ENCODE measurements around the gene KCTD21.

KCTD21 gene

GRCh38 chr11:78150754-78151153 lies 37.7 kb downstream of the KCTD21 start:
- Histone ChIP-seq H3K4me1 (ENCODE audit: insufficient read depth, low read length, severe bottlenecking) (no peaks in the 10 kb centered on the region), H3K27ac (ENCODE audit: low read depth, low read length, poor library complexity, severe bottlenecking) (no peak overlapping the region), H3K4me3 (ENCODE audit: low read depth, low read length, poor library complexity, severe bottlenecking) (no peak overlapping the region), H3F3A (ENCODE audit: insufficient read depth, low read length) (no peaks in the 10 kb centered on the region), H2AFZ (ENCODE audit: low read length) (no peak overlapping the region), H3K9ac (ENCODE audit: low read length) (no peak overlapping the region), H3K9me2 (ENCODE audit: low read depth, low read length) (no peaks in the 10 kb centered on the region), H4K20me1 (ENCODE audit: insufficient read depth, low read length) (no peaks in the 10 kb centered on the region), H3K9me3 (ENCODE audit: low read length) (no peaks in the 10 kb centered on the region), H3K79me2 (ENCODE audit: insufficient read depth, low read length) (no peaks in the 10 kb centered on the region), H3K27me3 (ENCODE audit: insufficient read depth, low read length) (no peaks in the 10 kb centered on the region), H3K4me2 (ENCODE audit: low read length) (no peak overlapping the region), H3K36me3 (ENCODE audit: insufficient read depth, low read length) (no peaks in the 10 kb centered on the region)
- TF ChIP-seq EZH2 (IDR thresholded peaks at IDR 0.05; ENCODE audit: borderline replicate concordance, low read length) (no peak), CTCF (IDR thresholded peaks at IDR 0.05; ENCODE audit: low read length) (no peak)

GRCh38 chr11:78150346-78150745 lies 38.1 kb downstream of the KCTD21 start:
- Histone ChIP-seq H3K9me2 (ENCODE audit: low read depth, low read length) (no peaks in the 10 kb centered on the region), H3K4me3 (ENCODE audit: low read depth, low read length, poor library complexity, severe bottlenecking) (no peak overlapping the region), H3K27me3 (ENCODE audit: insufficient read depth, low read length) (no peaks in the 10 kb centered on the region), H3K4me2 (ENCODE audit: low read length) (no peak overlapping the region), H3F3A (ENCODE audit: insufficient read depth, low read length) (no peaks in the 10 kb centered on the region), H3K9ac (ENCODE audit: low read length) (no peak overlapping the region), H3K4me1 (ENCODE audit: insufficient read depth, low read length, severe bottlenecking) (no peaks in the 10 kb centered on the region), H3K27ac (ENCODE audit: low read depth, low read length, poor library complexity, severe bottlenecking) (no peak overlapping the region), H3K36me3 (ENCODE audit: insufficient read depth, low read length) (no peaks in the 10 kb centered on the region), H2AFZ (ENCODE audit: low read length) (no peak overlapping the region), H4K20me1 (ENCODE audit: insufficient read depth, low read length) (no peaks in the 10 kb centered on the region), H3K9me3 (ENCODE audit: low read length) (no peaks in the 10 kb centered on the region), H3K79me2 (ENCODE audit: insufficient read depth, low read length) (no peaks in the 10 kb centered on the region)
- no peak for TF ChIP-seq CTCF (IDR thresholded peaks at IDR 0.05; ENCODE audit: low read length)
- TF ChIP-seq EZH2 (IDR thresholded peaks at IDR 0.05; ENCODE audit: borderline replicate concordance, low read length), result no peak

DNA sequence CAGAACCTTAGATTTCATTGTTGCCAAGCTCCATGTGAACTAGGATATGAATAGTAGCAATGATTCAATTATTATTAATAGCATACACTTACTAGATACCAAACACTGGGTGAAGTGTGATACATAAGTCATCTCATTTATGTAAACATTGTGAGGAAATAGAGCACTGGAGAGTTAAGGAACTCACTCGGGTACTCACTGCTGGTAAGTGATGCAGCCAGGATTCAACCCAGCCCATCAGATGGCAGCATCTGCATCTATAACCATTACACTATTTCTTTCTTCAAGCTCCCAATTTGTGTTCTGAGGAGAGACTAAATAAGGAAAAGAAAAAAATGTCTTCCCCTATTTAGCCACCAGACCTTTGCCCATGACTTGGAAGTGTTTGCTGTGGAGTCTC lies 38.8 kb downstream of the KCTD21 start:
- H3K9me3 ChIP-seq (ENCODE audit: low read length), result no peaks in the 10 kb centered on the region
- H3K27ac ChIP-seq (ENCODE audit: low read depth, low read length, poor library complexity, severe bottlenecking), result no peak overlapping the region
- H3K79me2 ChIP-seq (ENCODE audit: insufficient read depth, low read length), result no peaks in the 10 kb centered on the region
- H3K9ac ChIP-seq (ENCODE audit: low read length), result no peak overlapping the region
- no peaks in the 10 kb centered on the region for H3K9me2 ChIP-seq (ENCODE audit: low read depth, low read length)
- no peaks in the 10 kb centered on the region for H3K4me1 ChIP-seq (ENCODE audit: insufficient read depth, low read length, severe bottlenecking)
- no peaks in the 10 kb centered on the region for H3K27me3 ChIP-seq (ENCODE audit: insufficient read depth, low read length)
- H4K20me1 ChIP-seq (ENCODE audit: insufficient read depth, low read length), result no peaks in the 10 kb centered on the region
- H3K4me3 ChIP-seq (ENCODE audit: low read depth, low read length, poor library complexity, severe bottlenecking), result no peak overlapping the region
- no peaks in the 10 kb centered on the region for H3F3A ChIP-seq (ENCODE audit: insufficient read depth, low read length)
- H3K4me2 ChIP-seq (ENCODE audit: low read length), result no peak overlapping the region
- TF ChIP-seq CTCF (IDR thresholded peaks at IDR 0.05; ENCODE audit: low read length) (no peak), EZH2 (IDR thresholded peaks at IDR 0.05; ENCODE audit: borderline replicate concordance, low read length) (no peak)
- H2AFZ ChIP-seq (ENCODE audit: low read length), result no peak overlapping the region
- no peaks in the 10 kb centered on the region for H3K36me3 ChIP-seq (ENCODE audit: insufficient read depth, low read length)

Measured in OCI-LY1 (cell line).